B cell (primary cell): ENCODE results near the gene IPO13.

ENCODE experiments used
- EZH2 ChIP-seq: IDR thresholded peaks from 2 replicates; pipeline ENCODE4 v1.6.1; 2012; ENCODE audit warnings: borderline replicate concordance, low read depth, mild to moderate bottlenecking, moderate library complexity, low read length; ENCODE audit not compliant: insufficient read depth, poor library complexity, severe bottlenecking
- TF ChIP-seq, protein P1 (sequence below): fragments of 200-600 bp; IDR thresholded peaks from one replicate; pipeline ENCODE4 v1.8.0; 2022; ENCODE audit warnings: antibody characterized with exemption, mild to moderate bottlenecking

GRCh38 chr1:43979528-43980254 lies 32.9 kb downstream of the IPO13 start:
- TF ChIP-seq, protein P1, sequence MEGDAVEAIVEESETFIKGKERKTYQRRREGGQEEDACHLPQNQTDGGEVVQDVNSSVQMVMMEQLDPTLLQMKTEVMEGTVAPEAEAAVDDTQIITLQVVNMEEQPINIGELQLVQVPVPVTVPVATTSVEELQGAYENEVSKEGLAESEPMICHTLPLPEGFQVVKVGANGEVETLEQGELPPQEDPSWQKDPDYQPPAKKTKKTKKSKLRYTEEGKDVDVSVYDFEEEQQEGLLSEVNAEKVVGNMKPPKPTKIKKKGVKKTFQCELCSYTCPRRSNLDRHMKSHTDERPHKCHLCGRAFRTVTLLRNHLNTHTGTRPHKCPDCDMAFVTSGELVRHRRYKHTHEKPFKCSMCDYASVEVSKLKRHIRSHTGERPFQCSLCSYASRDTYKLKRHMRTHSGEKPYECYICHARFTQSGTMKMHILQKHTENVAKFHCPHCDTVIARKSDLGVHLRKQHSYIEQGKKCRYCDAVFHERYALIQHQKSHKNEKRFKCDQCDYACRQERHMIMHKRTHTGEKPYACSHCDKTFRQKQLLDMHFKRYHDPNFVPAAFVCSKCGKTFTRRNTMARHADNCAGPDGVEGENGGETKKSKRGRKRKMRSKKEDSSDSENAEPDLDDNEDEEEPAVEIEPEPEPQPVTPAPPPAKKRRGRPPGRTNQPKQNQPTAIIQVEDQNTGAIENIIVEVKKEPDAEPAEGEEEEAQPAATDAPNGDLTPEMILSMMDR: no peak
- no peak for TF ChIP-seq EZH2
